Thyroid gland (tissue), 4 donors: ENCODE measurements around the gene ACKR3. TPM values are rescaled to one million over a fixed set of nuclear protein-coding genes. Genes with fewer than 3 reads are reported as not detected.

Experiments used
- DNase-seq, 2 donors: peaks; one replicate each; pipeline ENCODE4 v3.0.0-alpha.2; 2019
- H3K27ac ChIP-seq, 3 donors: fragments of 200-600 bp; sonication (generic); 1 replicate in 2 of 3; 2 replicates in 1 of 3; pipeline ENCODE4 v1.5.1; 2016 to 2019; ENCODE audit warnings: mild to moderate bottlenecking in 1 of 3, moderate library complexity in 1 of 3
- H3K27me3 ChIP-seq: fragments of 200-600 bp; sonication (generic); one replicate; pipeline ENCODE4 v1.5.1; 2019
- H3K36me3 ChIP-seq, 2 donors: fragments of 200-600 bp; sonication (generic); one replicate each; pipeline ENCODE4 v1.5.1; 2016 to 2019
- H3K4me1 ChIP-seq, 2 donors: fragments of 200-600 bp; sonication (generic); one replicate each; pipeline ENCODE4 v1.5.1; 2017 to 2019
- H3K4me3 ChIP-seq, 3 donors: fragments of 200-600 bp; sonication (generic); replicated peaks in 1 of 3; 1 replicate in 2 of 3; 2 replicates in 1 of 3; pipeline ENCODE4 v1.5.1; 2016; ENCODE audit warnings: mild to moderate bottlenecking in 1 of 3
- H3K9me3 ChIP-seq: fragments of 200-600 bp; sonication (generic); one replicate; pipeline ENCODE4 v1.5.1; 2017
- POLR2A ChIP-seq, 2 donors: fragments of 450-650 bp; IDR thresholded peaks; one replicate each; pipeline ENCODE4 v1.6.1; 2017; ENCODE audit warnings: antibody characterized with exemption in 2 of 2, mild to moderate bottlenecking in 2 of 2, moderate library complexity in 1 of 2
- WGBS, 2 donors: methylation state at CpG; one replicate each; pipeline ENCODE4 v1.1.5; 2017; 5-methylcytosine and 5-hydroxymethylcytosine counted together
- intact Hi-C: fragments of 100-400 bp; cut with DNase I; formaldehyde crosslinking; loops from one replicate; pipeline ENCODE4 v1.15.1; 2023
- total RNA-seq, 4 donors: library from RNA; depleted of rRNA; stranded (reverse); fragments of >200 nt; gene quantifications; one replicate each; pipeline ENCODE4 v1.2.3, GENCODE V29; 2016
- TF ChIP-seq, protein P1 (sequence below), 6 experiments: fragments of 200-600 bp in 3 of 6; fragments of 450-650 bp in 3 of 6; sonication (generic) in 3 of 6; IDR thresholded peaks; one replicate each; pipeline ENCODE4 v1.5.1; 2016 to 2019; ENCODE audit warnings: antibody characterized with exemption in 6 of 6, mild to moderate bottlenecking in 2 of 6, inconsistent platforms in 1 of 6, moderate library complexity in 1 of 6

The ACKR3 gene
- total RNA-seq, 4 donors from 2014 or later: 32.2 to 68.5 (median 54.8) TPM

DNA sequence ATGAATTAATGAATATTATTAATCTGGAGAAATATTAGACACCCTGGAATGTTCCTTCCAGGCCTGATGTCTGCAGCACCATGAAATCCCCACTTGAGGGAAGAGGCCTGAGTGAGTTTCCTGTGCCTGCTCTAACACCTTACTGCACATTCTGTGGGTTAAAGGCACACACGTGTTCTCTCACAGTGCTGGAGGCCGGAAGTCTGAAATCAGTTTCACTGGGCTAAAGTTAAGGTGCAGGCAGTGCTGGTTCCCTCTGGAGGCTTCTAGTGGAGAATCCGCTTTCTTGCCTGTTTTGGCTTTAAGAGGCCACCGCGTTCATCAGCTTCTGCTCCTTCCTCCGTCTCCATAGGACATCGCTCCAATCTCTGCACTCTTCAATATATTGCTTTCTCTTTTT, 48.7 kb downstream of the ACKR3 start:
- no peak for DNase-seq
- TF ChIP-seq, protein P1, sequence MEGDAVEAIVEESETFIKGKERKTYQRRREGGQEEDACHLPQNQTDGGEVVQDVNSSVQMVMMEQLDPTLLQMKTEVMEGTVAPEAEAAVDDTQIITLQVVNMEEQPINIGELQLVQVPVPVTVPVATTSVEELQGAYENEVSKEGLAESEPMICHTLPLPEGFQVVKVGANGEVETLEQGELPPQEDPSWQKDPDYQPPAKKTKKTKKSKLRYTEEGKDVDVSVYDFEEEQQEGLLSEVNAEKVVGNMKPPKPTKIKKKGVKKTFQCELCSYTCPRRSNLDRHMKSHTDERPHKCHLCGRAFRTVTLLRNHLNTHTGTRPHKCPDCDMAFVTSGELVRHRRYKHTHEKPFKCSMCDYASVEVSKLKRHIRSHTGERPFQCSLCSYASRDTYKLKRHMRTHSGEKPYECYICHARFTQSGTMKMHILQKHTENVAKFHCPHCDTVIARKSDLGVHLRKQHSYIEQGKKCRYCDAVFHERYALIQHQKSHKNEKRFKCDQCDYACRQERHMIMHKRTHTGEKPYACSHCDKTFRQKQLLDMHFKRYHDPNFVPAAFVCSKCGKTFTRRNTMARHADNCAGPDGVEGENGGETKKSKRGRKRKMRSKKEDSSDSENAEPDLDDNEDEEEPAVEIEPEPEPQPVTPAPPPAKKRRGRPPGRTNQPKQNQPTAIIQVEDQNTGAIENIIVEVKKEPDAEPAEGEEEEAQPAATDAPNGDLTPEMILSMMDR (IDR thresholded peaks at IDR 0.05): no peak
- TF ChIP-seq POLR2A (IDR thresholded peaks at IDR 0.05): no peak

DNA sequence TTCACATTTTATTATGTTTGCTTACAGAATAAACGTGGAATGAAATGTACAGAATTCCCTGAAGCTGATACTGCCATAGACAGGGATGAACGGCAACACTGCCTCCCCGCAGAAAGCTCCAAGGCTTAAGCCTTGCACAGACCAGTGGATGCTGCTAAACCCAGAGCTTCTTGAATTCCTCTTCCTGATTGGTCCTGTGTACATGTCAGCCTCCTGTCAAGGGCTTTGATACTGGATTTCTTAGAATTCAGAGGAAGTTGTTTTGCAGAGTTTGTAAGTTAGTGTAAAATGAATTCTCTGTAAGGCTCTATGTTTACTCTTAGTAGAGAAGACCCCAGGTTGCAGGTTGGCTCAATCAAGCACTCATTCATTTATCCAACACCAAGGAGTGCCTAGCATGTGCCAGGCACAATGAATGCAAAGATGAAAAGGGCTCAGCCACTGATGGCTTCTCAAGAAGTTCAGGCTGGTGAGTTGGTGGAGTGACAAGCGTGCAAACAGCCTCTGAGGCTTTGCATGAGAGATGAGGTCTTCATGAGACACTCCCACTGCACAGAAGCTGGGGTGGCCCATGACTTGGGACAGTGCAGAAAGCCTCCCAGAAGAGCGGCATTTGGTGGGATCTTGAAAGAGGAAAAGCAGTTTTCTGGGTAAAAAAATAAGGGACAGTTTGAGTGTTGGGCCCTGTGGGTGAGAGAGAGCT, 50.4 kb downstream of the ACKR3 start:
- WGBS, 2 donors: 83 to 84% methylated on average over 5 of the region's 5 CpGs
- intact Hi-C loops: no loop called here

More for the DNA sequence above, 48.7 kb downstream of the ACKR3 start:
- intact Hi-C loops: no loop called here
- Histone ChIP-seq H3K27me3 (no peaks in the 10 kb centered on the region), H3K27ac (no peak overlapping the region), H3K4me3 (no peak overlapping the region), H3K36me3 (no peaks in the 10 kb centered on the region), H3K4me1 (no peaks in the 10 kb centered on the region), H3K9me3 (no peaks in the 10 kb centered on the region)
- WGBS, 2 donors: 84 to 92% methylated on average over 7 of the region's 7 CpGs

DNA sequence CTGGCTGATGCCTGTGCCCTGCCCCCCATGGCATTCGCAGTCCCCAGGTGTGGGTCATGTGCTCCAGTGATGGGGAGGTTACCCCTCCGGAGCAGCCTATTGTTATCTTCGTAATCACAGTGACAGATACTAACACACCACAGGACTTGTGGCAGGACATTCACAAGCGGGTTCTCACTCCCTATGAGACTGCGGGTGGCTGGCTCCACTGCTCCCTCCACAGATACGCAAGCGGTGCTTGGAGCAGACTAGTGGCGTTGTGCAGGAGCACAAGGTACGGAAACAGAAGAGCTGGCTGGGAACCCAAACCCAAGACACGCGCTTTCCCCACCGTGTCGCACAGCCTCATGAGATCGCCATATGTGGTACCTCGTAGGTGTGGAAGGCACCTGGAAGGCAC, 52.2 kb downstream of the ACKR3 start:
- TF ChIP-seq, protein P1 (IDR thresholded peaks at IDR 0.05): no peak
- TF ChIP-seq POLR2A (IDR thresholded peaks at IDR 0.05): no peak
- no peak overlapping the region for H3K27ac ChIP-seq
- no peaks in the 10 kb centered on the region for H3K4me1 ChIP-seq
- WGBS, 2 donors: 93 to 97% methylated on average over 13 to 15 of the region's 15 CpGs
- H3K9me3 ChIP-seq: no peaks in the 10 kb centered on the region
- H3K36me3 ChIP-seq: no peaks in the 10 kb centered on the region
- DNase-seq: no peak
- intact Hi-C loops: no loop called here
- no peak overlapping the region for H3K4me3 ChIP-seq
- H3K27me3 ChIP-seq: no peaks in the 10 kb centered on the region

More for the DNA sequence above, 50.4 kb downstream of the ACKR3 start:
- no peaks in the 10 kb centered on the region for H3K36me3 ChIP-seq
- H3K4me3 ChIP-seq: no peak overlapping the region
- no peak for TF ChIP-seq POLR2A (IDR thresholded peaks at IDR 0.05)
- TF ChIP-seq, protein P1 (IDR thresholded peaks at IDR 0.05): no peak
- H3K9me3 ChIP-seq: no peaks in the 10 kb centered on the region
- no peak overlapping the region for H3K27ac ChIP-seq
- DNase-seq: no peak
- no peaks in the 10 kb centered on the region for H3K27me3 ChIP-seq
- H3K4me1 ChIP-seq: no peaks in the 10 kb centered on the region

GRCh38 chr2:236622201-236622600, 52.6 kb downstream of the ACKR3 start:
- Histone ChIP-seq H3K36me3 (no peaks in the 10 kb centered on the region), H3K27ac (no peak overlapping the region), H3K9me3 (no peaks in the 10 kb centered on the region), H3K27me3 (no peaks in the 10 kb centered on the region), H3K4me1 (no peaks in the 10 kb centered on the region), H3K4me3 (no peak overlapping the region)
- no peak for DNase-seq
- WGBS, 2 donors: 95 to 97% methylated on average over 6 of the region's 6 CpGs
- TF ChIP-seq, protein P1 (IDR thresholded peaks at IDR 0.05): no peak
- no peak for TF ChIP-seq POLR2A (IDR thresholded peaks at IDR 0.05)
- intact Hi-C loops: no loop called here

GRCh38 chr2:236622660-236623059, 53.0 kb downstream of the ACKR3 start:
- DNase-seq: no peak
- no peaks in the 10 kb centered on the region for H3K4me1 ChIP-seq
- intact Hi-C loops: no loop called here
- 81 to 93% methylated on average over 5 to 9 of the region's 9 CpGs for WGBS, 2 donors
- no peak overlapping the region for H3K27ac ChIP-seq
- no peaks in the 10 kb centered on the region for H3K36me3 ChIP-seq
- H3K9me3 ChIP-seq: no peaks in the 10 kb centered on the region
- TF ChIP-seq POLR2A (IDR thresholded peaks at IDR 0.05): no peak
- TF ChIP-seq, protein P1 (IDR thresholded peaks at IDR 0.05): no peak
- no peaks in the 10 kb centered on the region for H3K27me3 ChIP-seq
- no peak overlapping the region for H3K4me3 ChIP-seq
